Caki2 (cell line): ENCODE data around the gene HAVCR2. TPM values are rescaled to one million over a fixed set of nuclear protein-coding genes. Genes with fewer than 3 reads are reported as not detected.
"Not testable (repeated sequence)": the region's sequence is repeated elsewhere in the genome, so short reads cannot be mapped to it uniquely, and the experiment has no call there.

ENCODE experiments used
- DNase-seq: peaks from one replicate; pipeline ENCODE4 v3.0.0-alpha.2; 2015; ENCODE audit warnings: low read depth
- in situ Hi-C: cut with HindIII; loops from 2 replicates; pipeline ENCODE4 v1.10.0; 2016; ENCODE audit warnings: low sequenced_read_pairs, low pct_unique_long_range_greater_than_20kb, mixed read lengths
- total RNA-seq: library from RNA; depleted of rRNA; stranded (reverse); fragments of >200 nt; shearing (Covaris generic); gene quantifications from 2 replicates; pipeline ENCODE4 v1.2.3, GENCODE V29; 2014; ENCODE audit warnings: low replicate concordance; rRNA removed

HAVCR2 gene
- total RNA-seq, 1 experiment from 2014 or later, result not detected

GRCh38 chr5:157051604-157052245 lies 57.1 kb downstream of the HAVCR2 start:
- no peak for DNase-seq
- in situ Hi-C loops, result no loop called here

DNA sequence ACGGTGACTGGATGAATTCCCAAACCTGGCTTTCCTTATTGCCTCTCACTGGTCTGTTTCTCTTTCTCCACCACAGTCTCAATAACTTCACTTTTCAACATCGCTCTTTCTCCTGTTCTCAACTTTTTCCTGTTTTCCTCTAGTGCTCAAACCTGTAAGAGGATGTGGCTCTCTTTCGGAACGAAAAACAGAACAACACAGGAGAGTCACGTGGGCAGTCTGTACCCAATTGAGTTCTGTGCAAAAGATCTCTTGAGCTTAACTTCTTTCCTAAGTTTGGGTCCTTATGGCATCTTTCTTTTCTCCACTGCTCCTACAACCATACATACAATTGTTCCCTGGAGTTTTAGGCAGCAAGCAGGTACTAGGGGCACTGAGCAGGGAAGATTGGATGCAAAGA lies 58.8 kb downstream of the HAVCR2 start:
- in situ Hi-C loops, result no loop called here
- DNase-seq, result no peak

DNA sequence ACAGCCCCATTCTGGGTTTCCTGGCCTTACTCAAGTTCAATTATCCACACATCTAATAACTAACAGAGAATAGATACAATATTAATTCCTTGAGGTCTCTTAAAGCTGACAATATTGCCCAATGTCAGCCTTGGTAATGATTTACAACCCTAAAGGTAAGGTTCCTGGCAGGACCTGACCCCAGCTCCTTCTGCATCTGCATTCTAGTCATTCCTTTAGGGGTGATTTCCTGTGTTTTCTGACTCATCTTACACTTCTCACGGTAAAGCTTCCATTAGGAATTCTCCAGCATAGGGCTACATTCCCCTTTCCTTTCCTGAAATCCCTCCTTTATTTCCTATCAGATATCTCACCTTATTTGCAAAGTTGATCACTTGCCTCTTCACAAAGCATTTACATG lies 59.2 kb downstream of the HAVCR2 start:
- peak; percentile 63 for DNase-seq
- in situ Hi-C loops, result no loop called here

DNA sequence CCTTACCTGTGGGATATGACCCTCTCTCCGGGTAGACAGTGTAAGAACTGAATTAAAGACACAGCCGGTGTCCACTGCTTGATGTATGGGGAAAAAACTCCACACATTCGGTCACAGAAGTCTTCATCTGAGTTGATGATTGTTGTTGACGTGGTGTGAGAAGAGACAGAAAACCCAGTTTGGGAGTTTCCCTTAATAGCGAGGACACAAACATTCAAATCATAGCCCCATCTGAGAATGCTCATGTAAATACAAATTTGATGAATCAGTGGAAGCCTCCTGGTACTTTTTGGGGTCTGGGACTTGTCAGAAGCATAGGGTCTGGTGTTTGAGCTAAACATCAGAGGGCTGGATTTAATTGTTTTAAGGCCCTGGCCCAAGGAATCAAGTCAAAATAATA lies 60.9 kb downstream of the HAVCR2 start:
- in situ Hi-C loops, result no loop called here

DNA sequence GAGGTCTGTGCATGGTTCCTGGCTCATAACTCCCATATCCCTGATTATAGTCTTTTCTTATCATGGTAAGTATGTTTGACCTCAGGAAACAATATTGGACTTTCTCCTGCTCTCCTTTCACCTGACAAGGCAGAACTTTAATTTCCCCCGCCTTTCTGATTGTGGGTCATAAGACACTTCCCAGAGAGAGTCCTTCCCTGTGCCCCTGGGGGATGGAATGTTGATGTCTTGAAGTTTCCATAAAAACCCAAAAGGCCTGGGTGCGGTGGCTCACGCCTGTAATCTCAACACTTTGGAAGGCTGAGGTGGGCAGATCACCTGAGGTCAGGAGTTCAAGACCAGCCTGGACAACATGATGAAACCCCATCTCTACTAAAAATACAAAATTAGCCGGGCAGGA lies 61.8 kb downstream of the HAVCR2 start:
- DNase-seq, in situ Hi-C loops: not testable (repeated sequence)

More for the DNA sequence above, 60.9 kb downstream of the HAVCR2 start:
- no peak for DNase-seq

DNA sequence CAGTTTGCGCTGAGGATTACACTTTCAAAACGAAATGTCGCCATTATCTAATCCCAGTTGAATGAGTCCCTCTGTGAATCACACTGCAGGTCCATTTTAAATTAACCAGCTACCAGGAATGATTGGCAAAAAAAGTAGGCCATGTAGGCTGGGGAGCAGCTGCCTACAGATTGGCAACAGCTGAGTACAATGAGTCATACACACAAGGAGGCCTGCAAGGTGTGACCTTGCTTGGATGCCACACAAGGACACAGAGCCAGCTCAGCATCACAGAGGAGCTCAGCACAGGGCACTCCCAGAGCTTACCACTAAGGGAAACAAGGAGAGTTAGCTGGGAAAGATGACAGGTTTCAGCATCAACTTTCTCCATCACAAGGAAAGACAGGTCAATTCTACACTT lies 62.8 kb downstream of the HAVCR2 start:
- in situ Hi-C loops, result no loop called here

DNA sequence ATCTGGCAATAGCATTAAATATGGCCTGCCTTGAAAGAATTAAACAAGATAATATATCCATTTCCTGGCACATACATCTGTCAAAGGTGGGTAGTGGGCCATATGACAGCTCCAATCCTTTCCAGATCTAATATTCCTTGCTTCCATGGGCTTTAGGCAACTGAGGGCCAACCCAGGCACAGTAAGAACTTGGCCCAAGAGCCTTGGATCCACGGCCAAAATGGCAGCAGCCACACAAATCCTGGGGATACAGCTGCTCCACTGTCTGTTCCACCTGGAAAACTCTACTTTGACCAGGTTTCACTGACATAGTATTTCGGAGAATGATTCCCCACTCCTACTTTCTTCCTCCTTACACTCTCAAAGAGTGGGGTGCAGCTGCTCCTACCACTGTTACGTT lies 63.2 kb downstream of the HAVCR2 start:
- DNase-seq, result no peak
- in situ Hi-C loops, result no loop called here

More for the DNA sequence above, 62.8 kb downstream of the HAVCR2 start:
- DNase-seq, result peak; percentile 92

DNA sequence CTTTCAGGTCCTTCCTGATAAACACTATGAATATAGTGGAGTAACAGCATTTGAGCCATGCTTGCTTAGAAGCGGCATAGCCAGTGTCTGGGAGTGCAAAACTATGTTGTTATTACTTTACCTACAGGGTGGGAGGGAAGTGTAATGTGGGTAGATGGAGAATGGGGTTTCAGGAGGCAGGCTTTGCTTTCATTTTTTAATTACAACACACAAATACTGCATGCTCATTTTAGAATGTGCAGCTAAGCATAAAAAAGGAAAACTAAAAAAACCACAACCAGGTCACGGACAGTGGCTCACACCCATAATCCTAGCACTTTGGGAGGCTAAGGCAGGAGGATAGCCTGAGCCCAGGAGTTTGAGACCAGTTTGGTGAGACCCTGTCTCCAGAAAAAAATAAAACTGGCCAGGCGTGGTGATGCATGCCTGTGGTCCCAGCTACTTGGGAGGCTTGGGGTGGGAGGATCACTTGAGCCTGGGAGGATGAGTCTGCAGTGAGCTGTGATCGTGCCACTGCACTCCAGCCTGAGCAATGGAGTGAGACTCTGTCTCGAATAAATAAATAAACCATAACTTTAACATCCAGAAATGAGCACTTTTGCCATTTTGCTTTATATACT lies 70.2 kb downstream of the HAVCR2 start:
- peak; percentile 84 for DNase-seq
- in situ Hi-C loops, result no loop called here

Other genes with a start within 250 kb of the HAVCR2 start
- 0.87 and 3.5 TPM in 2 replicates for gene TIMD4, start 145.8 kb downstream of the HAVCR2 start, total RNA-seq
- gene HAVCR1, start 49.9 kb downstream of the HAVCR2 start, total RNA-seq, result 54.8 and 62.9 TPM in 2 replicates
- 12.8 and 20.4 TPM in 2 replicates for gene MED7, start 33.8 kb upstream of the HAVCR2 start, total RNA-seq
- gene GARIN3, start 57.2 kb upstream of the HAVCR2 start, total RNA-seq, result not detected in 2 replicates
- not detected in 2 replicates for gene ITK, start 71.8 kb upstream of the HAVCR2 start, total RNA-seq
- gene CYFIP2, start 157.1 kb upstream of the HAVCR2 start, total RNA-seq, result 25.3 and 40.4 TPM in 2 replicates